Lung (tissue), 12 donors: ENCODE results near the gene ZCCHC24. TPM values are rescaled to one million over a fixed set of nuclear protein-coding genes. Genes with fewer than 3 reads are reported as not detected.

Source experiments
- ATAC-seq: fragments of 200-7000 bp; cut with Tn5 transposase; one replicate; pipeline ENCODE4 v1.9.1; 2020; ENCODE audit warnings: moderate number of reproducible peaks; ENCODE audit not compliant: insufficient read depth, low FRiP score
- DNase-seq, 3 donors: peaks; one replicate each; pipeline ENCODE4 v3.0.0-alpha.2; 2013 to 2017
- H3K27ac ChIP-seq, 2 donors: one replicate each; pipeline ENCODE4 v1.5.1; 2013; ENCODE audit warnings: mild to moderate bottlenecking in 2 of 2, moderate library complexity in 2 of 2, control low read depth in 1 of 2, inconsistent platforms in 1 of 2, low read depth in 1 of 2, low read length in 1 of 2
- H3K27me3 ChIP-seq, 3 donors: one replicate each; pipeline ENCODE4 v1.5.1; 2013; ENCODE audit warnings: low read length in 2 of 3; ENCODE audit not compliant: control insufficient read depth in 3 of 3, insufficient read depth in 3 of 3
- H3K36me3 ChIP-seq, 4 donors: one replicate each; pipeline ENCODE4 v1.5.1; 2013; ENCODE audit warnings: low read length in 4 of 4, mild to moderate bottlenecking in 1 of 4, moderate library complexity in 1 of 4; ENCODE audit not compliant: control insufficient read depth in 4 of 4, insufficient read depth in 4 of 4
- H3K4me1 ChIP-seq, 5 donors: one replicate each; pipeline ENCODE4 v1.5.1; 2013; ENCODE audit warnings: low read length in 5 of 5, mild to moderate bottlenecking in 2 of 5, moderate library complexity in 1 of 5; ENCODE audit not compliant: control insufficient read depth in 5 of 5, insufficient read depth in 5 of 5
- H3K4me3 ChIP-seq: one replicate; pipeline ENCODE4 v1.5.1; 2013; ENCODE audit warnings: mild to moderate bottlenecking, control low read depth, moderate library complexity
- H3K9ac ChIP-seq, 2 donors: one replicate each; pipeline ENCODE4 v1.5.1; 2013; ENCODE audit warnings: low read length in 2 of 2, control low read depth in 1 of 2; ENCODE audit not compliant: insufficient read depth in 1 of 2
- H3K9me3 ChIP-seq, 4 donors: one replicate each; pipeline ENCODE4 v1.5.1; 2013; ENCODE audit warnings: low read length in 3 of 4, mild to moderate bottlenecking in 1 of 4, moderate library complexity in 1 of 4; ENCODE audit not compliant: control insufficient read depth in 4 of 4, insufficient read depth in 3 of 4
- CTCF ChIP-seq: IDR thresholded peaks from 2 replicates; pipeline ENCODE4 v1.5.1; 2012; ENCODE audit warnings: mild to moderate bottlenecking; ENCODE audit errors: control extremely low read depth, extremely low read depth
- whole genome bisulfite sequencing, 2 donors: extraction: QIAGEN DNeasy Blood & Tissue Kit; methylation state at CpG; one replicate each; pipeline ENCODE4 v1.1.7; 2013; 5-methylcytosine and 5-hydroxymethylcytosine counted together
- polyA plus RNA-seq, 2 donors: library from polyadenylated mRNA; stranded (reverse); fragments of 200-250 nt; gene quantifications; one replicate each; pipeline ENCODE4 v1.2.1, GENCODE V29; 2013
- total RNA-seq, 2 donors: library from RNA; depleted of rRNA in 1 of 2; stranded (reverse); fragments of >200 nt in 1 of 2; gene quantifications; one replicate each; pipeline ENCODE4 v1.2.1, GENCODE V29; 2014 to 2021
- donor health status: control.
- donor health status: control.
- donor health status: Bipolar disorder and iron deficiency.
- donor health status: healthy.
- donor health status: DM: yes; HTN: yes; CAD: no.

ZCCHC24 gene
- total and polyA plus RNA-seq, 4 donors, result 10.4 to 33.5 (median 13.5) TPM

DNA sequence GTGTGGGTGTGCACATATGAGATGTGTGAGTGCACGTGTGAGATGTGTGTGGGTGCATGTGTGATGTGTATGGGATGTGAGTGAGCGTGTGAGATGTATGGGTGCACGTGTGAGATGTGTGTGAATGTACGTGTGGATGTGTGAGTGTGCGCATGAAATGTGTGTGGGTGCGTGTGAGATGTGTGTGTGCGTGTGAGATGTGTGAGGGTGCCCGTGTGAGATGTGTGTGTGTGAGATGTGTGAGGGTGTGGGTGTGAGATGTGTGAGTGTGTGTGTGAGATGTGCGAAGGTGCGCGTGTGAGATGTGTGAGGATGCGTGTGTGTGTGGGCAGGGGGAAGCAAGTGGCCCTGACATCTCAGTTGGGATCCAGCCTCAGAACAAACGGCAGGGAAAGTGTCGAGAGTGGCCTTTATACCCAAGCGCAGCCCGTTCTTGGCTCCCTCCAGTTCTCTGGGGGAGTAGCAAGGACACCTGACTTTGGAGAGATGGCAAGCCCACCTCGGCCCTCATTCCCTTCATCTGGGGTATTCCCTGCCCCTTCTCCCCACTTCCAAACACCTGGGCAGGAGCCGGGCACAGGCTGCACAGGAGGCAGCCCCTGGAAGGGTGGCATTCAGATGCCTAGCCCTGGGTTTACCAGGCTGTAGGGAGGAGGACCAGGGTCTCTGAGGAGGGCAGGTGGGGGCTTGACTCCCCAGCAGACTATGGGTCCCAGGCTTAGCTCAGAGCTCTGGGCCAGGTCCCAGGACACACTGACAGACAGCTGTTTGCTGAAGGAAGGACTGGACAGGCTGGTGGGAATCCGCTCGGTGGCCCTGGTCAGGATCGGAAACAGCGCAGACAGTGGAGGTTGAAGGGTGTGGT, 66.5 kb downstream of the ZCCHC24 start:
- Histone ChIP-seq H3K36me3 (peaks cover 0 to 4% (median 0%) of the 10 kb centered on the region in 4 donors), H3K9ac (no peak overlapping the region), H3K27me3 (no peaks in the 10 kb centered on the region), H3K4me1 (peaks cover 14 to 43% (median 20%) of the 10 kb centered on the region in 5 donors), H3K9me3 (no peaks in the 10 kb centered on the region), H3K4me3 (no peak overlapping the region), H3K27ac (peak overlapping the region in 1 of 2 donors; percentile 90)
- no peak for ATAC-seq
- no peak for DNase-seq
- TF ChIP-seq CTCF, result no peak
- 86 to 93% methylated on average over 22 of the region's 22 CpGs for WGBS, 2 donors

DNA sequence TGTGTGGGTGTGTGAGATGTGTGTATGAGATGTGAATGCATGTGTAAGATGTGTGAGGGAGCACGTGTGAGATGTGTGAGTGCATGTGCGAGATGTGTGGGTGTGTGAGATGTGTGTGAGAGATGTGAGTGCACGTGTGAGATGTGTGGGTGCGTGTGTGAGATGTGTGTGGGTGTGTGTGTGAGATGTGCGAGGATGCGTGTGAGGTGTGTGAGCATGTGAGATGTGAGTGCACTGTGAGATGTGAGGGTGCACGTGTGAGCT, 67.1 kb downstream of the ZCCHC24 start:
- DNase-seq (no peak), ATAC-seq (no peak)
- WGBS, 2 donors, result 92 to 96% methylated on average over 7 of the region's 7 CpGs
- H3K4me1 ChIP-seq, result peaks cover 14 to 43% (median 20%) of the 10 kb centered on the region in 5 donors
- H3K36me3 ChIP-seq, result peaks cover 0 to 4% (median 0%) of the 10 kb centered on the region in 4 donors
- H3K27me3 ChIP-seq, result no peaks in the 10 kb centered on the region
- H3K27ac ChIP-seq, result no peak overlapping the region
- no peak for TF ChIP-seq CTCF
- H3K9me3 ChIP-seq, result no peaks in the 10 kb centered on the region
- no peak overlapping the region for H3K4me3 ChIP-seq
- no peak overlapping the region for H3K9ac ChIP-seq

GRCh38 chr10:79377557-79378382, 67.7 kb downstream of the ZCCHC24 start:
- Histone ChIP-seq H3K27me3 (no peaks in the 10 kb centered on the region), H3K27ac (no peak overlapping the region), H3K36me3 (peaks cover 0 to 4% (median 0%) of the 10 kb centered on the region in 4 donors), H3K4me3 (no peak overlapping the region), H3K4me1 (peaks cover 14 to 40% (median 20%) of the 10 kb centered on the region in 5 donors), H3K9me3 (no peaks in the 10 kb centered on the region), H3K9ac (no peak overlapping the region)
- 94 to 95% methylated on average over 36 of the region's 36 CpGs for whole genome bisulfite sequencing, 2 donors
- DNase-seq (no peak), ATAC-seq (no peak)
- no peak for TF ChIP-seq CTCF
